ENCODE measurements around the gene NT5C2. TPM values are rescaled to one million over a fixed set of nuclear protein-coding genes. Genes with fewer than 3 reads are reported as not detected.
"Not testable (repeated sequence)": the region's sequence is repeated elsewhere in the genome, so short reads cannot be mapped to it uniquely, and the experiment has no call there.

NT5C2 gene
- total RNA-seq, 1 experiment from 2014 or later = 91.2 TPM

DNA sequence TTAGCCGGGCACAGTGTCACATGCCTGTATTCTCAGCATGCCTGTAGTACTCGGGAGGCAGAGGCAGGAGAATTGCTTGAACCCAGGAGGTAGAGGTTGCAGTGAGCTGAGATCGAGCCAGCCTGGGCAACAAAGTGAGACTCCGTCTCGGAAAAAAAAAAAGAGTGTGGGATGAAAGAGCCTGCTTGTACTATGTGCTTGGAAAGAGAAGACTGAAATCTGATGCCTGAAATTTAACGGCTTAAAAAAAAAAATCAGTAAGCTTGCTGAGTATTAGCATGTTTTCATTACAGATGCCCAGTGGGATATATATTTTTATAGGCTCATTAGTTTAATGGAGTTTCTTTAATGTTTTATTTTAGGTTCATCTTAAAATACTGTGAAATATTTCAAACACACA lies 4.2 kb downstream of the NT5C2 start:
- ChIA-PET CTCF (no interaction called here), POLR2A (interaction anchor here (0.6 kb wide), 1 partner anchor 106 kb away, joined by 3 read pairs; no protein-coding TSS in a partner anchor)
- H3K27me3 ChIP-seq (replicated peaks; ENCODE audit: control insufficient read depth, insufficient read depth, low read length) = no peaks in the 10 kb centered on the region

DNA sequence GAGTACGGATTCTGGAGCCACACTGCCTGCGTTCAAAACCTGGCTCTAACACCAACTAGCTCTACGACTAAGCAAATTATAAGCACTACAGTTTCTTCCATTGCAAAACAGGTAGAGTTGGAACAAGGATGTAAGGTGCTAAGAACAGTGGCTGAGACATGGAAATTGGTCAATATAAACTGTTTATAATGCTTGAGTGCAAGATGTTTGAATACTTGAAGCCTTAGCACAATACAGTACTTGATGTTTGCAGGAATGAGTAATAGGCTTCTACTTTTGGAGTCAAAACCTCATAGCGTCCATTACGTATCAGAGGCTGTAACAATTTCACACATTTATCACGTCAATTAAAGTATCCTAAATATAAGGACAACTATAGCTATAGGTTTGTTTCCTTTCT lies 6.9 kb downstream of the NT5C2 start:
- ChIA-PET CTCF (interaction anchor here (0.6 kb wide), 1 partner anchor 45 kb away, joined by 7 read pairs; no protein-coding TSS in a partner anchor), POLR2A (interaction anchor here (0.6 kb wide), 1 partner anchor 359 kb away, joined by 3 read pairs; no protein-coding TSS in a partner anchor)
- no peak overlapping the region for H3K4me3 Mint-ChIP-seq (ENCODE audit: unreplicated experiment)
- H3K4me1 Mint-ChIP-seq (ENCODE audit: low read depth, unreplicated experiment) = peaks cover 14% of the 10 kb centered on the region
- Histone ChIP-seq H3K9me3 (no peaks in the 10 kb centered on the region), H3K27me3 (replicated peaks; ENCODE audit: control insufficient read depth, insufficient read depth, low read length) (no peaks in the 10 kb centered on the region), H3K36me3 (ENCODE audit: control insufficient read depth, insufficient read depth, low read length) (no peaks in the 10 kb centered on the region), H3K4me1 (peaks cover 27% of the 10 kb centered on the region), H3K4me3 (ENCODE audit: low read depth, low read length) (no peak overlapping the region)
- BruUV-seq (replicated peaks) = no TSS peak
- TF ChIP-seq, protein P1, sequence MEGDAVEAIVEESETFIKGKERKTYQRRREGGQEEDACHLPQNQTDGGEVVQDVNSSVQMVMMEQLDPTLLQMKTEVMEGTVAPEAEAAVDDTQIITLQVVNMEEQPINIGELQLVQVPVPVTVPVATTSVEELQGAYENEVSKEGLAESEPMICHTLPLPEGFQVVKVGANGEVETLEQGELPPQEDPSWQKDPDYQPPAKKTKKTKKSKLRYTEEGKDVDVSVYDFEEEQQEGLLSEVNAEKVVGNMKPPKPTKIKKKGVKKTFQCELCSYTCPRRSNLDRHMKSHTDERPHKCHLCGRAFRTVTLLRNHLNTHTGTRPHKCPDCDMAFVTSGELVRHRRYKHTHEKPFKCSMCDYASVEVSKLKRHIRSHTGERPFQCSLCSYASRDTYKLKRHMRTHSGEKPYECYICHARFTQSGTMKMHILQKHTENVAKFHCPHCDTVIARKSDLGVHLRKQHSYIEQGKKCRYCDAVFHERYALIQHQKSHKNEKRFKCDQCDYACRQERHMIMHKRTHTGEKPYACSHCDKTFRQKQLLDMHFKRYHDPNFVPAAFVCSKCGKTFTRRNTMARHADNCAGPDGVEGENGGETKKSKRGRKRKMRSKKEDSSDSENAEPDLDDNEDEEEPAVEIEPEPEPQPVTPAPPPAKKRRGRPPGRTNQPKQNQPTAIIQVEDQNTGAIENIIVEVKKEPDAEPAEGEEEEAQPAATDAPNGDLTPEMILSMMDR (IDR thresholded peaks at IDR 0.05; ENCODE audit: insufficient read depth in 1 of 2, low read depth in 1 of 2, low read length in 1 of 2, severe bottlenecking in 1 of 2, unreplicated experiment in 1 of 2) = no peak
- peaks cover 52% of the 10 kb centered on the region for H3K36me3 Mint-ChIP-seq (ENCODE audit: insufficient read depth, unreplicated experiment)
- DNase-seq = no peak
- H3K9me3 Mint-ChIP-seq (ENCODE audit: unreplicated experiment) = no peaks in the 10 kb centered on the region
- intact Hi-C loops (cut with micrococcal nuclease; ENCODE audit: unreplicated experiment) = no loop called here
- H3K27ac Mint-ChIP-seq (ENCODE audit: unreplicated experiment) = no peak overlapping the region
- H3K27me3 Mint-ChIP-seq (ENCODE audit: insufficient read depth, unreplicated experiment) = no peaks in the 10 kb centered on the region

More for the DNA sequence above, 4.2 kb downstream of the NT5C2 start:
- intact Hi-C loops (cut with micrococcal nuclease; ENCODE audit: unreplicated experiment) = no loop called here
- peaks cover 17% of the 10 kb centered on the region for H3K4me1 Mint-ChIP-seq (ENCODE audit: low read depth, unreplicated experiment)
- no peak overlapping the region for H3K4me3 ChIP-seq (ENCODE audit: low read depth, low read length)
- DNase-seq = no peak
- H3K36me3 Mint-ChIP-seq (ENCODE audit: insufficient read depth, unreplicated experiment) = peaks cover 58% of the 10 kb centered on the region
- BruUV-seq (replicated peaks) = no TSS peak
- peaks cover 33% of the 10 kb centered on the region for H3K4me1 ChIP-seq
- no peaks in the 10 kb centered on the region for H3K9me3 ChIP-seq
- no peaks in the 10 kb centered on the region for H3K27me3 Mint-ChIP-seq (ENCODE audit: insufficient read depth, unreplicated experiment)
- no peak overlapping the region for H3K4me3 Mint-ChIP-seq (ENCODE audit: unreplicated experiment)
- no peak overlapping the region for H3K27ac Mint-ChIP-seq (ENCODE audit: unreplicated experiment)
- TF ChIP-seq, protein P1 (IDR thresholded peaks at IDR 0.05; ENCODE audit: insufficient read depth in 1 of 2, low read depth in 1 of 2, low read length in 1 of 2, severe bottlenecking in 1 of 2, unreplicated experiment in 1 of 2) = no peak
- no peaks in the 10 kb centered on the region for H3K9me3 Mint-ChIP-seq (ENCODE audit: unreplicated experiment)
- H3K36me3 ChIP-seq (ENCODE audit: control insufficient read depth, insufficient read depth, low read length) = no peaks in the 10 kb centered on the region

DNA sequence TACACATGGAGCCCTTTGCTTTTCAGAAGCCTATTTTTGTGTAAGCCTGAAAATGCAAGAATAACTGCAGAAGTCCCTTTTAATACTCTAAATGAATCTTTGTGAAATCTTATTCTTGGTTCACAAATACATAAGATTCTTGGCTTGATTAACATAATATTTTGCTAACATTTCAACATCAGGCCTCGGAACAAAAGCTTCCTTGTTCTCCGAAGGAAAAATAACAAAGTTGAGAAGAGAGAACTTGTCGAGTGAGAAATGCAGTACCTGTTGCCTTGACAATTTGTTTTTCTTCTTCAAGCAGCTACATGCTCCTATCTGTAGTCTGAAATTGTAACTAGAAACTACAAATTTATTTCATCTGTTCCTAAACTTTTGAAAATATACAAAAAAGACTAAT lies 8.5 kb downstream of the NT5C2 start:
- no TSS peak for BruUV-seq (replicated peaks)
- Mint-ChIP-seq H3K4me3 (ENCODE audit: unreplicated experiment) (no peak overlapping the region), H3K27ac (ENCODE audit: unreplicated experiment) (peak overlapping the region; percentile 1), H3K4me1 (ENCODE audit: low read depth, unreplicated experiment) (peaks cover 7% of the 10 kb centered on the region), H3K36me3 (ENCODE audit: insufficient read depth, unreplicated experiment) (peaks cover 55% of the 10 kb centered on the region), H3K27me3 (ENCODE audit: insufficient read depth, unreplicated experiment) (no peaks in the 10 kb centered on the region), H3K9me3 (ENCODE audit: unreplicated experiment) (no peaks in the 10 kb centered on the region)
- TF ChIP-seq, protein P1 (IDR thresholded peaks at IDR 0.05; ENCODE audit: insufficient read depth in 1 of 2, low read depth in 1 of 2, low read length in 1 of 2, severe bottlenecking in 1 of 2, unreplicated experiment in 1 of 2) = no peak
- peaks cover 18% of the 10 kb centered on the region for H3K4me1 ChIP-seq
- no peak for DNase-seq
- H3K27me3 ChIP-seq (replicated peaks; ENCODE audit: control insufficient read depth, insufficient read depth, low read length) = no peaks in the 10 kb centered on the region
- intact Hi-C loops (cut with micrococcal nuclease; ENCODE audit: unreplicated experiment) = no loop called here
- H3K9me3 ChIP-seq = no peaks in the 10 kb centered on the region
- ChIA-PET POLR2A (no interaction called here), CTCF (interaction anchor here (0.5 kb wide), 1 partner anchor 1085 kb away, joined by 3 read pairs; no protein-coding TSS in a partner anchor)
- H3K4me3 ChIP-seq (ENCODE audit: low read depth, low read length) = no peak overlapping the region
- H3K36me3 ChIP-seq (ENCODE audit: control insufficient read depth, insufficient read depth, low read length) = no peaks in the 10 kb centered on the region

DNA sequence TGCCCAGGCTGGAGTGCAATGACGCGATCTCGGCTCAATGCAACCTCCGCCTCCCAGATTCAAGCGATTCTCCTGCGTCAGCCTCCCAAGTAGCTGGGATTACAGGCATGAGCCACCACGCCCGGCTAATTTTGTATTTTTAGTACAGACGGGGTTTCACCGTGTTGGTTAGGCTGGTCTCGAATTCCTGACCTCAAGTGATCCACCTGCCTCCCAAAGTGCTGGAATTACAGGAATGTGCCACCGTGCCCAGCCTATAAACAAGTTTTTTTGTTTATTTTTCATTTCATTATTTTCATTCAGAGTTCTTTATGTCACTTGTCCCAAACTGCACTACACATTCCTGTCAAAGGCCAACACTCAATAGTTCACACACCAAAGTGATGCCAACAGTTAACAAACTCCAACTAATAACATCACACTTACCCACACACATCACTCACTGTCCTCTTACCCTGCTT lies 9.1 kb downstream of the NT5C2 start:
- H3K9me3 Mint-ChIP-seq (ENCODE audit: unreplicated experiment); CTCF ChIA-PET; POLR2A ChIA-PET; DNase-seq; H3K4me3 Mint-ChIP-seq (ENCODE audit: unreplicated experiment); H3K4me3 ChIP-seq (ENCODE audit: low read depth, low read length); H3K27me3 Mint-ChIP-seq (ENCODE audit: insufficient read depth, unreplicated experiment); H3K9me3 ChIP-seq; intact Hi-C loops (cut with micrococcal nuclease; ENCODE audit: unreplicated experiment); H3K27me3 ChIP-seq (replicated peaks; ENCODE audit: control insufficient read depth, insufficient read depth, low read length); H3K4me1 Mint-ChIP-seq (ENCODE audit: low read depth, unreplicated experiment); H3K36me3 ChIP-seq (ENCODE audit: control insufficient read depth, insufficient read depth, low read length); BruUV-seq (replicated peaks): not testable (repeated sequence)
- peaks cover 56% of the 10 kb centered on the region for H3K36me3 Mint-ChIP-seq (ENCODE audit: insufficient read depth, unreplicated experiment)
- H3K27ac Mint-ChIP-seq (ENCODE audit: unreplicated experiment) = peak overlapping the region; percentile 1
- H3K4me1 ChIP-seq = peaks cover 18% of the 10 kb centered on the region

Data from Caco-2 (cell line).